ENCODE results near the gene FGF2. TPM values are rescaled to one million over a fixed set of nuclear protein-coding genes. Genes with fewer than 3 reads are reported as not detected.
"Not testable (repeated sequence)": the region's sequence is repeated elsewhere in the genome, so short reads cannot be mapped to it uniquely, and the experiment has no call there.

FGF2 gene
- total RNA-seq, 1 experiment from 2014 or later, result 115 TPM

GRCh38 chr4:122930862-122931261, 104.2 kb downstream of the FGF2 start:
- H3K4me1 Mint-ChIP-seq, result no peaks in the 10 kb centered on the region
- ATAC-seq, result no peak

DNA sequence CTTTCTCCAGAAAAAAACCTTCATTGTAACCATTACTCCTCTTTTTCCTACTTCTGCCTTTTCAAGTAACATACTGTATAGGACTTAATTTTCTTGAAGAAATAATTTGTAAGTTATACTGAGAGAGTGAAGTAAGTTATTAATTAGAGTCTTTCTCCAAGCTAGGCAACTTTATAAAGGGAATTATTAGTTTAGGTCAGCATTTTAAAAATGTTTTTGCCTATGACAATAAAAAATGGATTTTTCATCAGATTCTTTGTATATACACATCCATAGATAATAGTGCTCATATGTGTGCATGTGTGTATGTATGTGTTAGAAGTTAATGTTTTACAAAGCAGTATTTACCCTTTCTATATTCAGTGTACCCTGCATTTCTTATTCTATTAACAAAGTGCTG, 106.1 kb downstream of the FGF2 start:
- no peak for ATAC-seq
- ChIA-PET CTCF (no interaction called here), POLR2A (no interaction called here)
- no peak for TF ChIP-seq CREB1 (CRISPR knock-in tag; IDR thresholded peaks at IDR 0.05)
- no peak for TF ChIP-seq ZNF671 (CRISPR knock-in tag; IDR thresholded peaks at IDR 0.05)
- no peak for TF ChIP-seq JAZF1 (CRISPR knock-in tag; IDR thresholded peaks at IDR 0.05)
- TF ChIP-seq CBFB (CRISPR knock-in tag; IDR thresholded peaks at IDR 0.05; ENCODE audit: low read depth), result no peak
- no peak for TF ChIP-seq ETV6 (CRISPR knock-in tag; IDR thresholded peaks at IDR 0.05)
- no peak for TF ChIP-seq KAT7 (CRISPR knock-in tag; IDR thresholded peaks at IDR 0.05; ENCODE audit: borderline replicate concordance)
- no peak for TF ChIP-seq NFATC4 (CRISPR knock-in tag; IDR thresholded peaks at IDR 0.05)
- TF ChIP-seq FOXP4 (CRISPR knock-in tag; IDR thresholded peaks at IDR 0.05), result no peak
- TF ChIP-seq, protein P1, sequence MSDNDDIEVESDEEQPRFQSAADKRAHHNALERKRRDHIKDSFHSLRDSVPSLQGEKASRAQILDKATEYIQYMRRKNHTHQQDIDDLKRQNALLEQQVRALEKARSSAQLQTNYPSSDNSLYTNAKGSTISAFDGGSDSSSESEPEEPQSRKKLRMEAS (CRISPR knock-in tag; IDR thresholded peaks at IDR 0.05), result no peak
- no peaks in the 10 kb centered on the region for H3K4me1 Mint-ChIP-seq
- DNase-seq (ENCODE audit: low spot score), result no peak
- H3K4me3 Mint-ChIP-seq, result no peak overlapping the region
- H3K27me3 Mint-ChIP-seq (ENCODE audit: low read depth), result no peaks in the 10 kb centered on the region
- no peaks in the 10 kb centered on the region for H3K9me3 Mint-ChIP-seq
- H3K27ac Mint-ChIP-seq, result no peak overlapping the region
- H3K36me3 Mint-ChIP-seq, result peaks cover 58% of the 10 kb centered on the region

More at GRCh38 chr4:122930862-122931261, 104.2 kb downstream of the FGF2 start:
- H3K27ac Mint-ChIP-seq, result no peak overlapping the region
- no peak overlapping the region for H3K4me3 Mint-ChIP-seq
- DNase-seq (ENCODE audit: low spot score), result no peak
- peaks cover 49% of the 10 kb centered on the region for H3K36me3 Mint-ChIP-seq
- TF ChIP-seq ZNF219 (CRISPR knock-in tag; IDR thresholded peaks at IDR 0.05; ENCODE audit: borderline replicate concordance) (no peak), TP53 (CRISPR knock-in tag; IDR thresholded peaks at IDR 0.05) (no peak), ZNF512 (CRISPR knock-in tag; IDR thresholded peaks at IDR 0.05; ENCODE audit: borderline replicate concordance) (no peak), ZBTB21 (CRISPR knock-in tag; IDR thresholded peaks at IDR 0.05; ENCODE audit: borderline replicate concordance) (no peak), ZNF263 (CRISPR knock-in tag; IDR thresholded peaks at IDR 0.05; ENCODE audit: low read depth) (no peak), ZMAT4 (CRISPR knock-in tag; IDR thresholded peaks at IDR 0.05) (no peak), FOXP1 (CRISPR knock-in tag; IDR thresholded peaks at IDR 0.05; ENCODE audit: borderline replicate concordance) (no peak), E2F4 (CRISPR knock-in tag; IDR thresholded peaks at IDR 0.05; ENCODE audit: borderline replicate concordance, low read depth) (no peak), JAZF1 (CRISPR knock-in tag; IDR thresholded peaks at IDR 0.05) (no peak)
- TF ChIP-seq, protein P2, sequence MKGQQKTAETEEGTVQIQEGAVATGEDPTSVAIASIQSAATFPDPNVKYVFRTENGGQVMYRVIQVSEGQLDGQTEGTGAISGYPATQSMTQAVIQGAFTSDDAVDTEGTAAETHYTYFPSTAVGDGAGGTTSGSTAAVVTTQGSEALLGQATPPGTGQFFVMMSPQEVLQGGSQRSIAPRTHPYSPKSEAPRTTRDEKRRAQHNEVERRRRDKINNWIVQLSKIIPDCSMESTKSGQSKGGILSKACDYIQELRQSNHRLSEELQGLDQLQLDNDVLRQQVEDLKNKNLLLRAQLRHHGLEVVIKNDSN (CRISPR knock-in tag; IDR thresholded peaks at IDR 0.05), result no peak
- TF ChIP-seq, protein P3, sequence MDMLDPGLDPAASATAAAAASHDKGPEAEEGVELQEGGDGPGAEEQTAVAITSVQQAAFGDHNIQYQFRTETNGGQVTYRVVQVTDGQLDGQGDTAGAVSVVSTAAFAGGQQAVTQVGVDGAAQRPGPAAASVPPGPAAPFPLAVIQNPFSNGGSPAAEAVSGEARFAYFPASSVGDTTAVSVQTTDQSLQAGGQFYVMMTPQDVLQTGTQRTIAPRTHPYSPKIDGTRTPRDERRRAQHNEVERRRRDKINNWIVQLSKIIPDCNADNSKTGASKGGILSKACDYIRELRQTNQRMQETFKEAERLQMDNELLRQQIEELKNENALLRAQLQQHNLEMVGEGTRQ (CRISPR knock-in tag; IDR thresholded peaks at IDR 0.05), result no peak
- TF ChIP-seq, protein P4, sequence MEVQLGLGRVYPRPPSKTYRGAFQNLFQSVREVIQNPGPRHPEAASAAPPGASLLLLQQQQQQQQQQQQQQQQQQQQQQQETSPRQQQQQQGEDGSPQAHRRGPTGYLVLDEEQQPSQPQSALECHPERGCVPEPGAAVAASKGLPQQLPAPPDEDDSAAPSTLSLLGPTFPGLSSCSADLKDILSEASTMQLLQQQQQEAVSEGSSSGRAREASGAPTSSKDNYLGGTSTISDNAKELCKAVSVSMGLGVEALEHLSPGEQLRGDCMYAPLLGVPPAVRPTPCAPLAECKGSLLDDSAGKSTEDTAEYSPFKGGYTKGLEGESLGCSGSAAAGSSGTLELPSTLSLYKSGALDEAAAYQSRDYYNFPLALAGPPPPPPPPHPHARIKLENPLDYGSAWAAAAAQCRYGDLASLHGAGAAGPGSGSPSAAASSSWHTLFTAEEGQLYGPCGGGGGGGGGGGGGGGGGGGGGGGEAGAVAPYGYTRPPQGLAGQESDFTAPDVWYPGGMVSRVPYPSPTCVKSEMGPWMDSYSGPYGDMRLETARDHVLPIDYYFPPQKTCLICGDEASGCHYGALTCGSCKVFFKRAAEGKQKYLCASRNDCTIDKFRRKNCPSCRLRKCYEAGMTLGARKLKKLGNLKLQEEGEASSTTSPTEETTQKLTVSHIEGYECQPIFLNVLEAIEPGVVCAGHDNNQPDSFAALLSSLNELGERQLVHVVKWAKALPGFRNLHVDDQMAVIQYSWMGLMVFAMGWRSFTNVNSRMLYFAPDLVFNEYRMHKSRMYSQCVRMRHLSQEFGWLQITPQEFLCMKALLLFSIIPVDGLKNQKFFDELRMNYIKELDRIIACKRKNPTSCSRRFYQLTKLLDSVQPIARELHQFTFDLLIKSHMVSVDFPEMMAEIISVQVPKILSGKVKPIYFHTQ (CRISPR knock-in tag; IDR thresholded peaks at IDR 0.05), result no peak
- ChIA-PET CTCF (interaction anchor here (0.9 to 1.9 kb wide), 9 partner anchors 8 to 353 kb away, joined by 3 to 7 read pairs (median 5); partner anchors contain the start of genes BBS12 and NUDT6), POLR2A (interaction anchor here (0.7 kb wide), 1 partner anchor 198 kb away, joined by 3 read pairs; the partner anchor contains the start of gene BBS12)
- H3K27me3 Mint-ChIP-seq (ENCODE audit: low read depth), result no peaks in the 10 kb centered on the region
- H3K9me3 Mint-ChIP-seq, result no peaks in the 10 kb centered on the region

DNA sequence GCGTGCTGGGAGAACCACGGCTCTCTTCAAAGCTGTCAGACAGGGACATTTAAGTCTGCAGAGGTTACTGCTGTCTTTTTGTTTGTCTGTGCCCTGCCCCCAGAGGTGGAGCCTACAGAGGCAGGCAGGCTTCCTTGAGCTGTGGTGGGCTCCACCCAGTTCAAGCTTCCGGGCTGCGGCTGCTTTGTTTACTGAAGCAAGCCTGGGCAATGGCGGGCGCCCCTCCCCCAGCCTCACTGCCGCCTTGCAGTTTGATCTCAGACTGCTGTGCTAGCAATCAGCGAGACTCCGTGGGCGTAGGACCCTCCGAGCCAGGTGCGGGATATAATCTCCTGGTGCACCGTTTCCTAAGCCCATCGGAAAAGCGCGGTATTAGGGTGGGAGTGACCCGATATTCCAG, 118.5 kb downstream of the FGF2 start:
- POLR2A ChIA-PET; H3K27me3 Mint-ChIP-seq (ENCODE audit: low read depth); H3K27ac Mint-ChIP-seq; CTCF ChIA-PET; ATAC-seq; DNase-seq (ENCODE audit: low spot score); H3K4me3 Mint-ChIP-seq; H3K4me1 Mint-ChIP-seq: not testable (repeated sequence)
- Mint-ChIP-seq H3K9me3 (peaks cover 23% of the 10 kb centered on the region), H3K36me3 (peaks cover 62% of the 10 kb centered on the region)
